ENCODE data around the gene ZDHHC11B.

Gene ZDHHC11B

DNA sequence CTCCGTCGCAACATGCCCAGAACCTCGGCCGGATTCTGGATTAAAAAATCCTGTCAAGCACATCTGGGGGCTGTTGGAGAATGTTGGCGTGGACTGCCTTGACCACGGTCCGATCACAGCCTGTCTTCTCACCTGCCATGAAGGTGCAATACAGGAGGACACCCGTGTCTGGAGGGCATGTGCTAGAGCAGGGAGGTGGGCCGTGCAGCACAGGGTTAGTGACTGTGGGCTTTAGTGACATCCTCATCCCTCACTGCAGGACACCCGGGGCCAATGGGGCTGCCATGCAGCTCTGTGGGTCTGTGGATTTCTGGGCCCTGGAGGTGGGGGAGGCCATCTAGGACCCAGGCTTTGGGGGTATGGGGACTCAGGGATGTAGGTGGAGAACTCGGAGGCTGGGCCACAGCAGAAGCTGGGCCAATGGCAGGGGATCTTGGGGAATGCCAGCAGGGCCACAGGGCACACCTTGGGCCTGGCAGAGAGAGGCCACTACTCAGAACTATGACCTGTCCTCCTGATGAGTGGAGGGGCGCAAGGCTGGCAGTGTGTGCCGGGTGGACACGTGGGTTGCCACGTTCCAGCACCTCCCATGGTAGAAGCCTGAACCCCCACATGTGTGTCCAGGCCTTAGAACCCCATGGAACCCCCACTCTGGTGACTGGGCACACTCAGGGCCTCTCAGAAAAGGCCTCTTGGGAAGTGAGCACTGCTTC, 23.3 kb downstream of the ZDHHC11B start:
- no peak overlapping the region for H3K4me3 ChIP-seq (ENCODE audit: low read depth, low read length)
- TF ChIP-seq, protein P1, sequence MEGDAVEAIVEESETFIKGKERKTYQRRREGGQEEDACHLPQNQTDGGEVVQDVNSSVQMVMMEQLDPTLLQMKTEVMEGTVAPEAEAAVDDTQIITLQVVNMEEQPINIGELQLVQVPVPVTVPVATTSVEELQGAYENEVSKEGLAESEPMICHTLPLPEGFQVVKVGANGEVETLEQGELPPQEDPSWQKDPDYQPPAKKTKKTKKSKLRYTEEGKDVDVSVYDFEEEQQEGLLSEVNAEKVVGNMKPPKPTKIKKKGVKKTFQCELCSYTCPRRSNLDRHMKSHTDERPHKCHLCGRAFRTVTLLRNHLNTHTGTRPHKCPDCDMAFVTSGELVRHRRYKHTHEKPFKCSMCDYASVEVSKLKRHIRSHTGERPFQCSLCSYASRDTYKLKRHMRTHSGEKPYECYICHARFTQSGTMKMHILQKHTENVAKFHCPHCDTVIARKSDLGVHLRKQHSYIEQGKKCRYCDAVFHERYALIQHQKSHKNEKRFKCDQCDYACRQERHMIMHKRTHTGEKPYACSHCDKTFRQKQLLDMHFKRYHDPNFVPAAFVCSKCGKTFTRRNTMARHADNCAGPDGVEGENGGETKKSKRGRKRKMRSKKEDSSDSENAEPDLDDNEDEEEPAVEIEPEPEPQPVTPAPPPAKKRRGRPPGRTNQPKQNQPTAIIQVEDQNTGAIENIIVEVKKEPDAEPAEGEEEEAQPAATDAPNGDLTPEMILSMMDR (IDR thresholded peaks at IDR 0.05; ENCODE audit: insufficient read depth, low read depth, low read length, missing control alignments): no peak

DNA sequence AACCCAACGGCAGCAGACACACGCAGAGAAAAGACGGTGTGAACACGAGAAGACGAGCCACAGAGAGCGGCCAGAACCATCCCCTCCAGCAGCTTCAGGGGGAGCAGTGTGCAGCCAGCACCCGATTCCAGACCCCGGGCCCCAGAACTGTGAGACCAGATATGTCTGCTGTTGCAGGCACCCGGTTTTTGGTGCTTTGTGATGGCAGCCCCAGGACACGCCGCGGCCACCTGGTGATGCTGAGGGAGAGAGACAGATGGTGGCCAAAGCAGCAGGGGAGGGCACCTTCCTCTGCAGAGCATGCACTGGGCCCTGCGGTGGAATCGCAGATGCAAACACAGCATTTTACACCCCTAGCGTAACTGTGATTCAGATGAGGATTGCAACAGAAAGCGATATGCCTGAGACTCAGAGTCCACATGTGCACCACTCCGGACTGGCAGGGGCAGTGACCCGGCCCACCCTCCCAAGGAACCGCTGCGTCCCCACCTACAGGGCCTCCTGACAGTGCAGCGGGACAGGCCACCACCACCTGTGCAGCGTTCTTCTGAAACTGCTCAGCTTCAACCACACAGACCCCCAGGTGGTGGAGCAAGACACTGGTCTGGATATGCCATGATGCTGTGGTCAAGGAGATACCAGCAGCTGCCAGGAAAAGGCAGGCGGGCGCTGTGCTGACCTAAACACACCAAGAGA, 24.0 kb downstream of the ZDHHC11B start:
- TF ChIP-seq, protein P1 (IDR thresholded peaks at IDR 0.05; ENCODE audit: insufficient read depth, low read depth, low read length, missing control alignments): no peak
- no peak for DNase-seq (ENCODE audit: low read depth)
- no peak overlapping the region for H3K4me3 ChIP-seq (ENCODE audit: low read depth, low read length)

More for the DNA sequence above, 23.3 kb downstream of the ZDHHC11B start:
- no peak for DNase-seq (ENCODE audit: low read depth)

DNA sequence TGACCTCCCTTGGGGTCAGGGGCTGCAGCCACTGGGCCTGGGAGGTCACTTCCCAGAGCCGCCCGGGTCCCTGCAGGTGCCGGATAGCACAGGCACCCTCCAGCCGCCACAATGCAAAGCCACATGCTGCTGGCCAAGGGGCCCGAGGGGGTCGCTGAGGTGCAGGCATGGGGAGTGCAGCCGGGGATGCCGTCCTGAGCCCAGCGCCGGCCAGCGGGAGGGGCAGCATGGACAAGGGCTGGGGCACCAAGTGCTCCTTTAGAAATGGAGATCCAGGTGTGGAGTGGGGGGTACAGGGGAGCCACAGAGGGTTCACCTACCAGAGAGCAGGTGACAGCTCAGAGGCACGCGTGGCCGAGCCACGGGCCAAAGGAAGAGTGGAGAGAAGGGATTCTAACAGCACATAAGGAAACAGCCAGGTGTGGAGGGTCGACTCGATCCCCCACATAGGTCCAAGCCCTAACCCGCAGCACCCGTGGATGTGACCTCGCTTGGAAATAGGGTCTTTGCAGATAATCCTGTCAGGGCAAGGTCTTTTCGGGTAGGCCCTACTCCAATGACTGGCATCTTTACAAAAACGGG, 24.7 kb downstream of the ZDHHC11B start:
- TF ChIP-seq, protein P1 (IDR thresholded peaks at IDR 0.05; ENCODE audit: insufficient read depth, low read depth, low read length, missing control alignments): no peak
- no peak overlapping the region for H3K4me3 ChIP-seq (ENCODE audit: low read depth, low read length)
- no peak for DNase-seq (ENCODE audit: low read depth)

DNA sequence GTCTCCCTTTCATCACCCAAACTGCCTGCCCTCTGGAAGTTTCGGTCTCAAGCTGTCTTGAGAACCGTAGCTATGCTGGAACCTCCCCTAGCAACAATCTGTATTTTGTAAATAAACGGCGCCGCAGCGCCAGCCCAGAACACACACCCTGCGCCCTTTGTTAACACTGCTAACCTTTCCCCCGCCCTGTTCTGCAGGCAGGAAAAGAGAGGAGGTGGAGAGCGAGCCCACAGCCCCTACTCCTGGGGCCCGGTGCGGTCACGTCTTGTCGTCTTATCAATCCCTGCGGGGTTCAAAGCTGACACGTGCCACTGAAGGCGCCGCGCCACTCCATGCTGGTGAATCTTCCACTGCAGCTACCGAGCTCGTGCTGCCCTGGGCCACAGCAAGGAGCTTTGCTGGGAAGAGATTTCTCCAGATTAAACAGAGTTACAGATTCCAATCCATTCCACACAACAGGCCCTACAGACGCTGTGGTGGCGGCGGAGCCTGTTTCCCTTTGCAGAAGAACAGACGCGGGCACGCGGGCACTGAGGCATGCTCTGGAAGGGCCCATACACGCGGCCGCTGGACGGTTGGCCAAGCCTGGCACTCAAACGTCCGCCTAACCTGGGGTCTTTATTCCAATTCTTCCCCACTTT, 25.3 kb downstream of the ZDHHC11B start:
- DNase-seq (ENCODE audit: low read depth): no peak
- H3K4me3 ChIP-seq (ENCODE audit: low read depth, low read length): no peak overlapping the region
- TF ChIP-seq, protein P1 (IDR thresholded peaks at IDR 0.05; ENCODE audit: insufficient read depth, low read depth, low read length, missing control alignments): no peak

DNA sequence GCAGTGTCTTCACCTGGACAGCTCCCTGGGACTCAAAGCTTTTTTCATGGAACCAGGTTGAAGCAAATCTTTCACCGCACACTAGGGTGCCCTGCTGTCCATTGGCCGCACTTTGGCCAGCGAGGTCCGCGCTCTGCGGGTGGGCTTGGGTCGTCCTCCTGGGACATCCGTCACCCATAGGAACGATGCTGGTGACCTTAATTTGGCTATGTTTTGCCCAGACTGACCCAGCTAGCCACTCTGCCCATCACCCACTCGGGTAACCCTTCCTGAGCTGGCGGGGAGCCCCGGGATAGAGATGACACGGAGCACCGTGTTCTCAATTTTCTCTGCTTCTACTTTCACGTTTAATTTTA, 25.9 kb downstream of the ZDHHC11B start:
- no peak overlapping the region for H3K4me3 ChIP-seq (ENCODE audit: low read depth, low read length)
- DNase-seq (ENCODE audit: low read depth): no peak
- TF ChIP-seq, protein P1 (IDR thresholded peaks at IDR 0.05; ENCODE audit: insufficient read depth, low read depth, low read length, missing control alignments): no peak

DNA sequence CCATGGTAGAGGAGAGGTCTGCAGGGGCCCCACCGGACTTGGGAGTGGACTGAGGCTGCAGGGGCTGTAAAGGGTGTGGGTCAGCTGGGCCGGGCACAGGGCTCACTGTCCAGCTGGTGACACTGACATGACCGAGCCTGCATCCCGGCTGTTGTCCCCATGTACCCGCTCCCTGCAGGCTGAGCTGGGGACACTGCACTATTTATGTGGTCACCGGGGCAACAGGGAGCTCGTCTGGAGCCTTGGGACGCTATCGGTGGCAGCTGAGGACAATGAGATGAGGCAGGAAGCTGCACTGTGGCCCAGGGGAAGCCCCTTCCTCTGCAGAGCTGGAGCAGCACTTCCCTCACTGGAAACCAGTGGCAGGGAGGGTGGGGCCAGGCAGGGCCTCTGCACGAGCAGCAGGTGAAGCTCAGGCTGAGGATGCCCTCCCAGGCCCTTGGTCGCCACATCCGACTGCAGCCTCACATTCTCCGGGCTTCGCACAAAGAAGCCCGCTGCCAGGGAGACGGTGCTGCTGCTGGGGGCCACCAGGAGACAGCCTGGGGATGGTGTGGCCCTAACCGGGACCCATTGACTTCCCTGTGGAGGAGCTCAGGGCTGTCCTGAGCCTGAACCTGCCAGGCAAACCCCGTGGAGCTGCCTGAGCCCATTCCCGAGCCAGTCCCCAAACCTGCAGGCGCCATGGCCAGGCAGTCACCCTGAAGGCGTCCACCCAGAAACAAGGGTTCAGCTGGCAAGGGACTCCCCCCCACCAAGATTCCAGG, 26.4 kb downstream of the ZDHHC11B start:
- H3K4me3 ChIP-seq (ENCODE audit: low read depth, low read length): no peak overlapping the region
- no peak for DNase-seq (ENCODE audit: low read depth)
- TF ChIP-seq, protein P1 (IDR thresholded peaks at IDR 0.05; ENCODE audit: insufficient read depth, low read depth, low read length, missing control alignments): no peak

All from GM12865 (cell line).